Measurements from ENCODE around the gene NDC80. TPM values are rescaled to one million over a fixed set of nuclear protein-coding genes. Genes with fewer than 3 reads are reported as not detected.

NDC80 gene
- total RNA-seq, 1 donor from 2014 or later, result 98.1 TPM

DNA sequence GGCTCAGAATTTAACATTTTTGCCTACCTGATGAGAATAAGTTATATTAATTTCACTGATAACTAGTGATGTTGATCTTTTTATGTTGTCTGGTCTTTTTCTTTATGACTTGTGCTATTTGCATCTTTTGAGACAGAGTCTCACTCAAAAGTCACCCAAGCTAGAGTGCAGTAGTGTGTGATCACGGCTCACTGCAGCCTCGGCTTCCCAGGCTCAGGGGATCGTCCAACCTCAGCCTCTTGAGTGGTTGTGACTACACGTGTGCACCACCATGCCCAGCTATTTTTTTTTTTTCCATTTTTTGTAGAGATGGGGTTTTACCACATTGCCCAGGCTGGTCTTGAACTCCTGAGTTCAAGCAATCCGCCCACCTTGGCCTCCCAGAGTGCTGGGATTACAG, 91.6 kb downstream of the NDC80 start:
- H3F3A ChIP-seq (ENCODE audit: low read depth), result no peaks in the 10 kb centered on the region
- peaks cover 10% of the 10 kb centered on the region for H3K36me3 ChIP-seq
- H3K79me2 ChIP-seq (ENCODE audit: low read depth), result peaks cover 92% of the 10 kb centered on the region
- TF ChIP-seq CTCF (IDR thresholded peaks at IDR 0.05), result no peak
- no peak overlapping the region for H2AFZ ChIP-seq (replicated peaks)
- H3K9me3 Mint-ChIP-seq, result peaks cover 12% of the 10 kb centered on the region
- H3K4me3 ChIP-seq, result no peak overlapping the region
- H4K20me1 ChIP-seq (ENCODE audit: low read depth), result peaks cover 26% of the 10 kb centered on the region
- peaks cover 4% of the 10 kb centered on the region for H3K4me1 Mint-ChIP-seq
- H3K4me2 ChIP-seq, result no peak overlapping the region
- no peaks in the 10 kb centered on the region for H3K27me3 ChIP-seq
- no peaks in the 10 kb centered on the region for H3K9me3 ChIP-seq (ENCODE audit: low read depth)
- H3K4me1 ChIP-seq, result no peaks in the 10 kb centered on the region
- no peak overlapping the region for H3K9ac ChIP-seq
- H3K27ac Mint-ChIP-seq, result no peak overlapping the region
- H3K4me3 Mint-ChIP-seq, result no peak overlapping the region
- no peak overlapping the region for H3K27ac ChIP-seq
- no peak for DNase-seq (ENCODE audit: low spot score)
- peaks cover 37% of the 10 kb centered on the region for H3K36me3 Mint-ChIP-seq
- H3K27me3 Mint-ChIP-seq (ENCODE audit: insufficient read depth, low read depth), result no peaks in the 10 kb centered on the region

Small RNAs within 50 kb of the gene (small RNA-seq; reads per million reads assigned to genes)
- gene RF00019, result not detected
- not detected for gene RF01233
- gene RNU6-340P, result not detected

Other genes with a start within 250 kb of the NDC80 start
- 22.3 and 30.8 TPM in 2 replicates for gene METTL4, start 52 bp upstream of the NDC80 start, total RNA-seq (ENCODE audit: low replicate concordance)
- 65.3 and 127 TPM in 2 replicates for gene SMCHD1, start 84.2 kb downstream of the NDC80 start, total RNA-seq (ENCODE audit: low replicate concordance)

Data from neural progenitor cell (in vitro differentiated cells).